Spleen (tissue), 7 donors: ENCODE measurements around the gene KXD1.
A peak's percentile ranks its signal among the peaks of the same experiment; 100 is the strongest.

Source experiments
- POLR2AphosphoS5 ChIP-seq, 3 donors: sonication (generic); formaldehyde crosslinking; IDR thresholded peaks; one replicate each; pipeline ENCODE4 v1.5.1; 2017; ENCODE audit warnings: antibody characterized with exemption in 3 of 3
- TF ChIP-seq, protein P1 (sequence below), 11 experiments: fragments of 200-600 bp in 7 of 11; fragments of 450-650 bp in 4 of 11; sonication (generic) in 4 of 11; IDR thresholded peaks in 8 of 11; conservative IDR thresholded peaks in 3 of 11; 1 replicate in 7 of 11; 2 replicates in 4 of 11; pipeline versions ENCODE4 v1.4.0 to v1.8.0; 2016 to 2021; ENCODE audit warnings: antibody characterized with exemption in 11 of 11, inconsistent platforms in 4 of 11, mild to moderate bottlenecking in 1 of 11
- donor health status: DM: no; HTN: no; CAD: no; lungs with moderate emphysema.
- donor health status: DM: no; HTN: no; CAD: no.
- donor health status: DM: no; HTN: no; CAD: no.

DNA sequence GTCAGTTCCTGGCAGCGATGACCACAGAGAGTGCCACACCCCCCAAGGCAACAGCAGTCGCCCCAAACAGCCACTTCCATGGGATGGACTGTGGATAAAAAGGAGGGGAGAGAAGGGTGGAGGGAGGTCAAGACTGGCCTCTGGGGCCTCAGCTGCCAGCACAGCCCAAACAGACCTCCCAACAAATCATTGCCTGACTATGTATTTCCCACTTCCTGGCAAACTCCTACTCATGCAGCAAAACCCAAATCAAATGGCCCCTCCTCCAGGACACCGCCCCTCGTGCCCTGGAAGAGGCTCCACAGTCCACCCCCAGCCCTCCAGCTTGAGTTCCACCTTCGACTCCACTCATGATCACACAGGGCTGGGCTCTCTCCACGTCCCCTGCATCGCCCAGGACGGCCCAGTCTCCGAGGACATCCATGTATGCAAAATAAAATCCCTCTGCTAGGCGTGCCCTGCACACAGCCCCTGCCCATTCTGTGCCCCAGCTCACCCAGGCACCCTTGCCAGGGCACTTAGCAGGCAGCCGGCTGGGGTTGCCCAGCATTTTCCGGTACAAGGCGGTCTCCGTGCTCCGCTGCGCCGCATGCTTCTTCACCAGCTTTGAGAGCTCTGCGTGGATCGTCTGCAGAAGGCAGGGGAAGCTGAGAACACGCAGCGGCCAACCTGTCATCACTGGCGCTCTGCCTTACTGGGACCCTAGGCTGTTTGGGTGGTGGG, 25.3 kb upstream of the KXD1 start:
- TF ChIP-seq, protein P1, sequence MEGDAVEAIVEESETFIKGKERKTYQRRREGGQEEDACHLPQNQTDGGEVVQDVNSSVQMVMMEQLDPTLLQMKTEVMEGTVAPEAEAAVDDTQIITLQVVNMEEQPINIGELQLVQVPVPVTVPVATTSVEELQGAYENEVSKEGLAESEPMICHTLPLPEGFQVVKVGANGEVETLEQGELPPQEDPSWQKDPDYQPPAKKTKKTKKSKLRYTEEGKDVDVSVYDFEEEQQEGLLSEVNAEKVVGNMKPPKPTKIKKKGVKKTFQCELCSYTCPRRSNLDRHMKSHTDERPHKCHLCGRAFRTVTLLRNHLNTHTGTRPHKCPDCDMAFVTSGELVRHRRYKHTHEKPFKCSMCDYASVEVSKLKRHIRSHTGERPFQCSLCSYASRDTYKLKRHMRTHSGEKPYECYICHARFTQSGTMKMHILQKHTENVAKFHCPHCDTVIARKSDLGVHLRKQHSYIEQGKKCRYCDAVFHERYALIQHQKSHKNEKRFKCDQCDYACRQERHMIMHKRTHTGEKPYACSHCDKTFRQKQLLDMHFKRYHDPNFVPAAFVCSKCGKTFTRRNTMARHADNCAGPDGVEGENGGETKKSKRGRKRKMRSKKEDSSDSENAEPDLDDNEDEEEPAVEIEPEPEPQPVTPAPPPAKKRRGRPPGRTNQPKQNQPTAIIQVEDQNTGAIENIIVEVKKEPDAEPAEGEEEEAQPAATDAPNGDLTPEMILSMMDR (IDR thresholded peaks at IDR 0.05 in 8 of 11, conservative IDR thresholded peaks at IDR 0.05 in 3 of 11), result no peak
- TF ChIP-seq POLR2AphosphoS5 (IDR thresholded peaks at IDR 0.05), result peak in 1 of 3 donors; percentile 27
